Measurements from ENCODE around the gene MAT2A. TPM values are rescaled to one million over a fixed set of nuclear protein-coding genes. Genes with fewer than 3 reads are reported as not detected.

The MAT2A gene
- total and polyA plus RNA-seq, 2 of the 8 experiments (the other 6 are each of a cell fraction or from before 2014, with no cell fraction given), result 255 to 307 TPM

DNA sequence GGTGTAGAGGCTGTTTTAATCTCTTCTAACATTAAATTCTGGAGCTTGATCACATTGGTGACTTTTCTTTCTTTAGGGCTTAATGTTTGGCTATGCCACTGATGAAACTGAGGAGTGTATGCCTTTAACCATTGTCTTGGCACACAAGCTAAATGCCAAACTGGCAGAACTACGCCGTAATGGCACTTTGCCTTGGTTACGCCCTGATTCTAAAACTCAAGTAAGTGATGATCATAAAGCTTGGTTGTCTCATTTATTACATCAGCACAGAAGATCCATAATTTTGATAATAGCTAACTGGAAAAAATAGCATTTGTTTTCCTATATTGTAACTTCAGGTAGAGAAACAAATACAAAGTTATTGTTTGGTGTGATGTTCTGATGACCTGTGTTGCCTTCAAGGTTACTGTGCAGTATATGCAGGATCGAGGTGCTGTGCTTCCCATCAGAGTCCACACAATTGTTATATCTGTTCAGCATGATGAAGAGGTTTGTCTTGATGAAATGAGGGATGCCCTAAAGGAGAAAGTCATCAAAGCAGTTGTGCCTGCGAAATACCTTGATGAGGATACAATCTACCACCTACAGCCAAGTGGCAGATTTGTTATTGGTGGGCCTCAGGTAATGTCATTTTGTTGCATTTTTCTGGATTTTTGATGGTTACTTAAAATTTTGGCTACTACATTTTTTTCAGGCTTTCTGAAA, 2.9 kb downstream of the MAT2A start:
- H4K5ac ChIP-seq (ENCODE audit: insufficient read length, low read depth, low read length), result no peak overlapping the region
- peaks cover 33 to 64% (median 44%) of the 10 kb centered on the region in 4 experiments for H3K36me3 ChIP-seq (ENCODE audit: control insufficient read depth in 2 of 4, insufficient read depth in 4 of 4, low read length in 3 of 4)
- peaks cover 26 to 31% of the 10 kb centered on the region in 2 experiments for H4K20me1 ChIP-seq (replicated peaks in 1 of 2; ENCODE audit: control insufficient read depth in 1 of 2, insufficient read depth in 2 of 2, low read length in 2 of 2)
- H3K4me3 ChIP-seq (ENCODE audit: extremely low read depth in 1 of 4, insufficient read depth in 2 of 4, low read depth in 3 of 4, low read length in 4 of 4), result peak overlapping the region in 3 of 4 experiments; percentile 5 to 100 (median 99); a peak in 4 of 8 replicates
- H3K23me2 ChIP-seq (ENCODE audit: low read depth, low read length), result no peaks in the 10 kb centered on the region; the same call in 1 of the 2 replicates
- CTCF ChIA-PET (ENCODE audit: partially characterized antibody), result interaction anchor here (6.8 to 7.3 kb wide), 3 partner anchors 10 to 122 kb away, joined by 49 to 84 read pairs (median 67); partner anchors contain the start of gene SH2D6
- FAIRE-seq (no peak), DNase-seq (ENCODE audit: low read depth in 1 of 2, low spot score in 2 of 2) (no peak)
- no peak overlapping the region for H2AK5ac ChIP-seq (ENCODE audit: low read depth, low read length)
- H2AFZ ChIP-seq (ENCODE audit: low read length), result no peak overlapping the region
- H3K4me2 ChIP-seq (ENCODE audit: insufficient read depth in 1 of 2, low read depth in 2 of 2, low read length in 2 of 2), result peak overlapping the region; percentile 77 to 85; a peak in 3 of 4 replicates
- no peaks in the 10 kb centered on the region for H3K9me3 ChIP-seq (ENCODE audit: insufficient read depth in 2 of 2, low read depth in 1 of 2, low read length in 1 of 2)
- TF ChIP-seq EZH2 (IDR thresholded peaks at IDR 0.05; ENCODE audit: low read depth, low read length, severe bottlenecking) (no peak), SAP30 (IDR thresholded peaks at IDR 0.05; ENCODE audit: insufficient read depth, insufficient replicate concordance, low read length) (no peak), POLR2A (IDR thresholded peaks at IDR 0.05; ENCODE audit: control extremely low read depth in 1 of 2, low read depth in 2 of 2, low read length in 2 of 2) (peak in 1 of 2 experiments; percentile 3; a peak in 2 of 3 replicates), TAF7 (optimal IDR thresholded peaks at IDR 0.05; ENCODE audit: borderline replicate concordance, low read depth, low read length) (no peak), POLR2AphosphoS5 (IDR thresholded peaks at IDR 0.05; ENCODE audit: low read depth, low read length) (peak; percentile 67; the same call in 1 of the 2 replicates), TEAD4 (IDR thresholded peaks at IDR 0.05; ENCODE audit: low read depth, low read length) (no peak), GTF2F1 (IDR thresholded peaks at IDR 0.05; ENCODE audit: borderline replicate concordance, low read depth, low read length) (no peak), CREB1 (IDR thresholded peaks at IDR 0.05) (no peak)
- TF ChIP-seq, protein P1, sequence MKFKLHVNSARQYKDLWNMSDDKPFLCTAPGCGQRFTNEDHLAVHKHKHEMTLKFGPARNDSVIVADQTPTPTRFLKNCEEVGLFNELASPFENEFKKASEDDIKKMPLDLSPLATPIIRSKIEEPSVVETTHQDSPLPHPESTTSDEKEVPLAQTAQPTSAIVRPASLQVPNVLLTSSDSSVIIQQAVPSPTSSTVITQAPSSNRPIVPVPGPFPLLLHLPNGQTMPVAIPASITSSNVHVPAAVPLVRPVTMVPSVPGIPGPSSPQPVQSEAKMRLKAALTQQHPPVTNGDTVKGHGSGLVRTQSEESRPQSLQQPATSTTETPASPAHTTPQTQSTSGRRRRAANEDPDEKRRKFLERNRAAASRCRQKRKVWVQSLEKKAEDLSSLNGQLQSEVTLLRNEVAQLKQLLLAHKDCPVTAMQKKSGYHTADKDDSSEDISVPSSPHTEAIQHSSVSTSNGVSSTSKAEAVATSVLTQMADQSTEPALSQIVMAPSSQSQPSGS (IDR thresholded peaks at IDR 0.05; ENCODE audit: low read length), result no peak
- no peak overlapping the region for H3K4ac ChIP-seq (replicated peaks; ENCODE audit: insufficient read length, low read depth, low read length)
- no peaks in the 10 kb centered on the region for H3K27me3 ChIP-seq (replicated peaks in 1 of 4; ENCODE audit: control insufficient read depth in 3 of 4, extremely low read depth in 1 of 4, insufficient read depth in 3 of 4, low read length in 3 of 4)
- no peak overlapping the region for H3K9ac ChIP-seq (replicated peaks in 1 of 4; ENCODE audit: extremely low read depth in 1 of 4, low read depth in 3 of 4, low read length in 3 of 4)
- H3K14ac ChIP-seq (ENCODE audit: insufficient read length), result no peak overlapping the region
- peaks cover 26 to 43% of the 10 kb centered on the region in 2 experiments for H3K79me2 ChIP-seq (ENCODE audit: control insufficient read depth in 1 of 2, insufficient read depth in 2 of 2, low read length in 2 of 2)
- H4K91ac ChIP-seq (replicated peaks; ENCODE audit: insufficient read length, low read length), result no peak overlapping the region
- H3K27ac ChIP-seq (ENCODE audit: low read depth, low read length), result no peak overlapping the region
- H3K56ac ChIP-seq (replicated peaks; ENCODE audit: insufficient read length, low read depth, low read length), result no peak overlapping the region
- no peak overlapping the region for H2BK120ac ChIP-seq (replicated peaks; ENCODE audit: low read depth, low read length)
- peaks cover 2 to 8% (median 5%) of the 10 kb centered on the region in 4 experiments; a peak in 4 of 7 replicates for H3K4me1 ChIP-seq (replicated peaks in 1 of 4; ENCODE audit: control insufficient read depth in 3 of 4, insufficient read depth in 4 of 4, low read length in 3 of 4)
- no peak overlapping the region for H3K18ac ChIP-seq (ENCODE audit: extremely low read depth, low read length)
- no peak overlapping the region for H2BK12ac ChIP-seq (ENCODE audit: low read depth, low read length)
- no peak overlapping the region for H2BK15ac ChIP-seq (ENCODE audit: low read length)
- no peak overlapping the region for H2BK5ac ChIP-seq (ENCODE audit: low read depth, low read length)
- WGBS, 2 experiments (ENCODE audit: extremely low coverage in 1 of 2, insufficient coverage in 1 of 2, insufficient read length in 1 of 2, insufficient replicate concordance in 2 of 2, low coverage in 1 of 2, low lambda C conversion rate in 2 of 2, missing lambda C conversion rate in 1 of 2), result 91% methylated on average over 5 of the region's 5 CpGs; no CpG with 5 or more reads in 1 of the 2 experiments
- no peak overlapping the region for H2BK20ac ChIP-seq (ENCODE audit: low read length)
- no peaks in the 10 kb centered on the region for H3K79me1 ChIP-seq (ENCODE audit: low read depth, low read length)
- POLR2A ChIA-PET (ENCODE audit: partially characterized antibody), result interaction anchor here (0.6 to 38.6 kb wide), 20 partner anchors 10 to 227 kb away, joined by 3 to 1889 read pairs (median 6); partner anchors contain the start of genes C2orf68, CAPG, GGCX and RNF181
- H3K23ac ChIP-seq (ENCODE audit: insufficient read length), result no peak overlapping the region
- H4K8ac ChIP-seq (ENCODE audit: extremely low read depth, insufficient read depth, low read length), result no peak overlapping the region; the same call in 1 of the 2 replicates

All from H1 (cell line).